Astrocyte of the spinal cord (primary cell): ENCODE measurements around the gene NR3C1.

ENCODE experiments used
- DNase-seq: peaks from one replicate; pipeline ENCODE4 v3.0.0; 2011; ENCODE audit warnings: low read depth, low spot score
- H3K4me3 ChIP-seq: 2 replicates; pipeline ENCODE4 v1.5.1; 2011; ENCODE audit warnings: low read depth, mild to moderate bottlenecking, low read length, moderate library complexity
- CTCF ChIP-seq: IDR thresholded peaks from 2 replicates; pipeline ENCODE4 v1.5.1; 2012; ENCODE audit warnings: low read depth, mild to moderate bottlenecking, low read length, inconsistent platforms
- in situ Hi-C: cut with HindIII; loops from 2 replicates; pipeline ENCODE4 v1.10.0; 2017; ENCODE audit warnings: low sequenced_read_pairs

NR3C1 gene

GRCh38 chr5:143342607-143343006, 60.9 kb downstream of the NR3C1 start:
- TF ChIP-seq CTCF = no peak
- no peak for DNase-seq
- in situ Hi-C loops = no loop called here
- no peak overlapping the region for H3K4me3 ChIP-seq

GRCh38 chr5:143341807-143342570, 61.5 kb downstream of the NR3C1 start:
- H3K4me3 ChIP-seq = no peak overlapping the region
- TF ChIP-seq CTCF = no peak
- DNase-seq = peak; percentile 60
- in situ Hi-C loops = no loop called here

- in situ Hi-C loops = no loop called here
- peak; percentile 24 for DNase-seq
- no peak overlapping the region for H3K4me3 ChIP-seq
- TF ChIP-seq CTCF = no peak
These were observed 62.4 kb downstream of the NR3C1 start for GRCh38 chr5:143340891-143341685.

- no peak for DNase-seq
- in situ Hi-C loops = no loop called here
- no peak overlapping the region for H3K4me3 ChIP-seq
- no peak for TF ChIP-seq CTCF
These were observed 64.7 kb downstream of the NR3C1 start for GRCh38 chr5:143338658-143339366.

GRCh38 chr5:143337946-143338345, 65.5 kb downstream of the NR3C1 start:
- no peak for DNase-seq
- H3K4me3 ChIP-seq = no peak overlapping the region
- TF ChIP-seq CTCF = no peak
- in situ Hi-C loops = no loop called here

- TF ChIP-seq CTCF = no peak
- in situ Hi-C loops = no loop called here
- no peak for DNase-seq
- no peak overlapping the region for H3K4me3 ChIP-seq
These were observed 67.0 kb downstream of the NR3C1 start for GRCh38 chr5:143336485-143336884.
